ENCODE results near the gene MAP7D2. TPM values are rescaled to one million over a fixed set of nuclear protein-coding genes. Genes with fewer than 3 reads are reported as not detected.
A peak's percentile ranks its signal among the peaks of the same experiment; 100 is the strongest.

Gene MAP7D2
- total RNA-seq, 1 experiment from 2014 or later, result 1.9 TPM

- peak within 1 kb of the TSS; percentile 83 to 90 for H3K4me3 Mint-ChIP-seq
- Histone ChIP-seq H3K27me3 (ENCODE audit: insufficient read depth, low read length) (no peaks in the 10 kb centered on the region), H4K91ac (ENCODE audit: insufficient read length, low read depth, low read length) (no peak within 1 kb of the TSS), H3K14ac (ENCODE audit: insufficient read depth, low read length) (no peak within 1 kb of the TSS; the same call in 1 of the 2 replicates), H3K27ac (ENCODE audit: insufficient read length, low read depth, low read length) (no peak within 1 kb of the TSS), H3T11ph (ENCODE audit: low read length) (no peak within 1 kb of the TSS), H3K79me2 (ENCODE audit: insufficient read depth, low read length) (no peaks in the 10 kb centered on the region), H4K20me1 (ENCODE audit: control insufficient read depth, insufficient read depth, insufficient read length) (no peaks in the 10 kb centered on the region), H2BK120ac (ENCODE audit: low read depth, low read length, poor library complexity, severe bottlenecking) (no peak within 1 kb of the TSS), H2BK20ac (ENCODE audit: low read depth, low read length, poor library complexity, severe bottlenecking) (no peak within 1 kb of the TSS), H2BK5ac (ENCODE audit: insufficient read length, low read length) (no peak within 1 kb of the TSS), H2AFZ (ENCODE audit: low read length) (no peak within 1 kb of the TSS), H3K18ac (ENCODE audit: insufficient read length, low read depth, low read length) (no peak within 1 kb of the TSS), H3K4ac (ENCODE audit: low read depth, low read length) (no peak within 1 kb of the TSS), H3K56ac (ENCODE audit: insufficient read length, low read depth, low read length) (no peak within 1 kb of the TSS), H2AK5ac (ENCODE audit: insufficient read length, low read length) (no peak within 1 kb of the TSS), H3K23ac (ENCODE audit: insufficient read length, low read depth, low read length) (no peak within 1 kb of the TSS), H4K8ac (replicated peaks; ENCODE audit: insufficient read length, low read depth, low read length) (no peak within 1 kb of the TSS), H3K4me1 (ENCODE audit: insufficient read depth, low read length) (no peaks in the 10 kb centered on the region), H3K79me1 (ENCODE audit: insufficient read depth, low read depth, low read length, poor library complexity, severe bottlenecking) (no peaks in the 10 kb centered on the region), H2BK12ac (ENCODE audit: insufficient read length, low read depth, low read length) (no peak within 1 kb of the TSS), H3K23me2 (ENCODE audit: insufficient read length, low read depth, low read length, poor library complexity, severe bottlenecking) (no peaks in the 10 kb centered on the region), H3K4me2 (ENCODE audit: insufficient read depth, insufficient read length, low read length) (peak within 1 kb of the TSS; percentile 60), H3K9me3 (ENCODE audit: control insufficient read depth, low read depth, low read length) (peaks cover 20% of the 10 kb centered on the region), H3K9ac (ENCODE audit: extremely low read depth, insufficient read length, low read length) (peak within 1 kb of the TSS; percentile 23), H4K5ac (ENCODE audit: insufficient read length, low read depth, low read length) (no peak within 1 kb of the TSS), H2BK15ac (ENCODE audit: low read depth, low read length) (no peak within 1 kb of the TSS)
- no CpG with 5 or more reads among the region's 103 CpGs for WGBS (ENCODE audit: extremely low coverage, insufficient read length, low lambda C conversion rate)
- peak within 1 kb of the TSS in 2 of 3 experiments; percentile 6 to 29; a peak in 4 of 7 replicates for H3K27ac Mint-ChIP-seq
- peaks cover 3% of the 10 kb centered on the region; the same call in 1 of the 2 replicates for H3K27me3 Mint-ChIP-seq (ENCODE audit: low read depth)
- peaks cover 6 to 18% (median 7%) of the 10 kb centered on the region in 3 experiments; a peak in 6 of 7 replicates for H3K36me3 Mint-ChIP-seq (ENCODE audit: insufficient read depth in 1 of 3, low read depth in 3 of 3)
- peaks cover 53% of the 10 kb centered on the region in 2 experiments for H3K9me3 Mint-ChIP-seq
- DNase-seq, result peak; percentile 92
- H3K4me1 Mint-ChIP-seq, result peaks cover 0 to 6% of the 10 kb centered on the region in 2 experiments; a peak in 2 of 4 replicates
- TF ChIP-seq CTCF (conservative IDR thresholded peaks at IDR 0.05), result peak; percentile 79
Measured at GRCh38 chrX:19990556-19991349, 126.0 kb downstream of the MAP7D2 start, which contains the start of gene BCLAF3. TSS of gene BCLAF3 (minus strand) at chrX:19991061. CDS start at chrX:19970264, 20,797 bp downstream.
